Measurements from ENCODE around the gene NSMCE3. TPM values are rescaled to one million over a fixed set of nuclear protein-coding genes. Genes with fewer than 3 reads are reported as not detected.

The NSMCE3 gene
- total RNA-seq, 1 experiment from 2014 or later = 1.9 TPM

DNA sequence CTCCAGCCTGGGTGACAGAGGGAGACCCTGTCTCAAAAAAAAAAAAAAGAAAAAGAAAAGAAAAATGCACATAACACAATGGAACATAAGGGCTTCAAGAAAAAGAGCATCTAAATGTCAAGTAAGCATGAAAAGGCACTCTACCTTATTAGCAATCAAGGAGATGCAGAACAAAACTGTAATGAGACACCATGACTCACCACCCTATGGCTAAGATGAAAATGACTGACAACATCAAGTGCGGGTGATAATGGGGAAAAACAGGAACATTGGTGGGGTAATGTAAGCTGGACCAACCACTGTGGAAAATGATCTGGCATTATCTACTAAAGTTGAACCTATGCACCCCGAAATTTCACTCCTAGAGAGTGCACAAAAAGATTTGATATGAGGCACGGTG, 19.6 kb upstream of the NSMCE3 start:
- H3K36me3 Mint-ChIP-seq (ENCODE audit: insufficient read depth, unreplicated experiment) = no peaks in the 10 kb centered on the region
- no peak overlapping the region for H3K27ac Mint-ChIP-seq (ENCODE audit: unreplicated experiment)
- no TSS peak for BruUV-seq (replicated peaks)
- no peak overlapping the region for H3K4me3 Mint-ChIP-seq (ENCODE audit: low read depth, unreplicated experiment)
- no peaks in the 10 kb centered on the region for H3K9me3 Mint-ChIP-seq (ENCODE audit: low read depth, unreplicated experiment)
- CTCF ChIA-PET = no interaction called here
- intact Hi-C loops (cut with micrococcal nuclease; ENCODE audit: unreplicated experiment) = no loop called here
- no peaks in the 10 kb centered on the region for H3K27me3 Mint-ChIP-seq (ENCODE audit: unreplicated experiment)
- TF ChIP-seq, protein P1, sequence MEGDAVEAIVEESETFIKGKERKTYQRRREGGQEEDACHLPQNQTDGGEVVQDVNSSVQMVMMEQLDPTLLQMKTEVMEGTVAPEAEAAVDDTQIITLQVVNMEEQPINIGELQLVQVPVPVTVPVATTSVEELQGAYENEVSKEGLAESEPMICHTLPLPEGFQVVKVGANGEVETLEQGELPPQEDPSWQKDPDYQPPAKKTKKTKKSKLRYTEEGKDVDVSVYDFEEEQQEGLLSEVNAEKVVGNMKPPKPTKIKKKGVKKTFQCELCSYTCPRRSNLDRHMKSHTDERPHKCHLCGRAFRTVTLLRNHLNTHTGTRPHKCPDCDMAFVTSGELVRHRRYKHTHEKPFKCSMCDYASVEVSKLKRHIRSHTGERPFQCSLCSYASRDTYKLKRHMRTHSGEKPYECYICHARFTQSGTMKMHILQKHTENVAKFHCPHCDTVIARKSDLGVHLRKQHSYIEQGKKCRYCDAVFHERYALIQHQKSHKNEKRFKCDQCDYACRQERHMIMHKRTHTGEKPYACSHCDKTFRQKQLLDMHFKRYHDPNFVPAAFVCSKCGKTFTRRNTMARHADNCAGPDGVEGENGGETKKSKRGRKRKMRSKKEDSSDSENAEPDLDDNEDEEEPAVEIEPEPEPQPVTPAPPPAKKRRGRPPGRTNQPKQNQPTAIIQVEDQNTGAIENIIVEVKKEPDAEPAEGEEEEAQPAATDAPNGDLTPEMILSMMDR (IDR thresholded peaks at IDR 0.05; ENCODE audit: unreplicated experiment) = no peak
- no peak for DNase-seq
- H3K4me1 Mint-ChIP-seq (ENCODE audit: low read depth, unreplicated experiment) = no peaks in the 10 kb centered on the region

DNA sequence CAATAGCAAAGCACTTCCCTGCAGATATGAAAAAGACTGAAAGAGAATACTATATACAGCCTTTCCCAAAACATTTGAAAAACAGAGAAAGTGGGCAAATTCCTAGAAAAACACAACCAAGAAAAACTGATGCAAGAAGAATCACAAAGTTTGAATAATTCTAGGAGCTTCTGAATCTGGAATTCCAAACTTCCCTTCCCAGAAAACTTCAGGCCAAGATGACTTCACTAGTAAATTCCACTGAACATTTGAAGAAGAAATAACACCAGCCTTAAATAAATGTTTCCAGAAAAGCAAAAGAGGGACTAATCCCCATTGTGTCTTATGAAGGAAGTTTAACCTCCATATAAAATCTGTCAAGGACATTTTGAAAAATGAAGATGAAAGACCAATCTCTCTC, 15.8 kb upstream of the NSMCE3 start:
- DNase-seq = no peak
- intact Hi-C loops (cut with micrococcal nuclease; ENCODE audit: unreplicated experiment) = no loop called here
- Mint-ChIP-seq H3K27me3 (ENCODE audit: unreplicated experiment) (no peaks in the 10 kb centered on the region), H3K27ac (ENCODE audit: unreplicated experiment) (no peak overlapping the region), H3K9me3 (ENCODE audit: low read depth, unreplicated experiment) (no peaks in the 10 kb centered on the region), H3K4me3 (ENCODE audit: low read depth, unreplicated experiment) (no peak overlapping the region), H3K36me3 (ENCODE audit: insufficient read depth, unreplicated experiment) (no peaks in the 10 kb centered on the region), H3K4me1 (ENCODE audit: low read depth, unreplicated experiment) (no peaks in the 10 kb centered on the region)
- no TSS peak for BruUV-seq (replicated peaks)
- TF ChIP-seq, protein P1 (IDR thresholded peaks at IDR 0.05; ENCODE audit: unreplicated experiment) = no peak
- CTCF ChIA-PET = no interaction called here

DNA sequence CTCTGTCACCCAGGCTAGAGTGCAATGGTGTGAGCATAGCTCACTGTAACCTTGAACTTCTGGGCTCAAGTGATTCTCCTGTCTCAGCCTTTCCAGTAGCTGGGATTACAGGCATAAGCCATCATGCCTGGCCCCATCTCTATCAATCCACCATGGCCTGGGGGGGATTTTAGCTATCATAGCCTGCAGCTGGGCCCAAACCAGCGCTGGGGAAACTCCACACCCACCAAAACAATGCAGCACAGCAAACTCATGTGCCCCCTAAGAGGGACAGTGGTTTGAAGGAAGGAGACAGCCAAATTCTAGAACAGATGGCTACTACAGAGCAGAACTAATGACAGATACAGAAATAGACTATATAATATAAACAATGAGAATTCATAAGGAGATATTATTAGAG, 13.8 kb upstream of the NSMCE3 start:
- no peak overlapping the region for H3K27ac Mint-ChIP-seq (ENCODE audit: unreplicated experiment)
- H3K27me3 Mint-ChIP-seq (ENCODE audit: unreplicated experiment) = no peaks in the 10 kb centered on the region
- TF ChIP-seq, protein P1 (IDR thresholded peaks at IDR 0.05; ENCODE audit: unreplicated experiment) = no peak
- H3K9me3 Mint-ChIP-seq (ENCODE audit: low read depth, unreplicated experiment) = no peaks in the 10 kb centered on the region
- DNase-seq = no peak
- H3K4me1 Mint-ChIP-seq (ENCODE audit: low read depth, unreplicated experiment) = no peaks in the 10 kb centered on the region
- BruUV-seq (replicated peaks) = no TSS peak
- intact Hi-C loops (cut with micrococcal nuclease; ENCODE audit: unreplicated experiment) = no loop called here
- no peaks in the 10 kb centered on the region for H3K36me3 Mint-ChIP-seq (ENCODE audit: insufficient read depth, unreplicated experiment)
- no peak overlapping the region for H3K4me3 Mint-ChIP-seq (ENCODE audit: low read depth, unreplicated experiment)
- CTCF ChIA-PET = no interaction called here

DNA sequence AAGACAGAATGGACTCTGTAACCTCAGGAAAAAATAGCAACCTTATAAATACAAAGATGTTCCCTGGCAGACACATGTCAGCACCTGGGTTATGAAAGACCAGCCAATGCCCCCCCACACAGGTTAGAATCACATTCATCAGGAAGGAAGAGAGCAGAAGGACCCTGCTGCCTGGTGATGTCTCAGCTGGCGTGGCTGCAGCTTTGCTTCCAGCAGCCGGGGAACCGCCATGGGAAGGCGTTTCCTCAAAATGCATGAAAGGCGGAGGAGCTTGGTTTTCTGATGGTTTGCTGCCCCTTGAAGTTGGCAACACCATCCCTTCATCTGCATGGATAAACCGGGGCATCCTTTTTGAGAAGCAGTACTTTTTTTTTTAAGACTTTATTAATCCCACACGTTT, 10.9 kb upstream of the NSMCE3 start:
- TF ChIP-seq, protein P1 (IDR thresholded peaks at IDR 0.05; ENCODE audit: unreplicated experiment) = no peak
- Mint-ChIP-seq H3K9me3 (ENCODE audit: low read depth, unreplicated experiment) (no peaks in the 10 kb centered on the region), H3K27me3 (ENCODE audit: unreplicated experiment) (no peaks in the 10 kb centered on the region), H3K4me1 (ENCODE audit: low read depth, unreplicated experiment) (no peaks in the 10 kb centered on the region), H3K36me3 (ENCODE audit: insufficient read depth, unreplicated experiment) (no peaks in the 10 kb centered on the region), H3K4me3 (ENCODE audit: low read depth, unreplicated experiment) (no peak overlapping the region), H3K27ac (ENCODE audit: unreplicated experiment) (no peak overlapping the region)
- intact Hi-C loops (cut with micrococcal nuclease; ENCODE audit: unreplicated experiment) = no loop called here
- CTCF ChIA-PET = no interaction called here
- BruUV-seq (replicated peaks) = no TSS peak
- DNase-seq = no peak

Data from Calu3 (cell line).